HCT116 (cell line): ENCODE results near the gene FMN2. TPM values are rescaled to one million over a fixed set of nuclear protein-coding genes. Genes with fewer than 3 reads are reported as not detected.
"Not testable (repeated sequence)": the region's sequence is repeated elsewhere in the genome, so short reads cannot be mapped to it uniquely, and the experiment has no call there.

Experiments
- ATAC-seq: fragments of 200-7000 bp; cut with Tn5 transposase; 2 replicates; pipeline ENCODE4 v1.9.1; 2020; ENCODE audit warnings: mild to moderate bottlenecking, moderate library complexity
- BruUV-seq: library from RNA; stranded (reverse); fragments of 400-500 nt; replicated peaks from 2 replicates; lab custom pipeline; 2021; lab: Mats Ljungman, UMichigan
- CTCF ChIA-PET: fragments of 300-600 bp; sonication (Branson Sonifier 250); formaldehyde crosslinking; loops from one replicate; lab custom pipeline; 2021; ENCODE audit warnings: antibody characterized with exemption; lab: Charles Lee
- POLR2A ChIA-PET: fragments of 300-600, 350-600 bp; sonication (Branson Sonifier 250); formaldehyde crosslinking; loops from one replicate; lab custom pipeline; 2021; ENCODE audit warnings: antibody characterized with exemption; lab: Charles Lee
- RAD21 ChIA-PET, 2 experiments: fragments of 300-600 bp; sonication (Branson Sonifier 250); formaldehyde crosslinking; loops; one replicate each; lab custom pipeline; 2023; ENCODE audit warnings: low total read pairs in 2 of 2; ENCODE audit not compliant: uncharacterized antibody in 2 of 2, unreplicated experiment in 2 of 2, low non-redundant PET in 1 of 2; lab: Charles Lee
- DNase-seq: peaks from one replicate; pipeline ENCODE4 v3.0.0-alpha.2; 2010; ENCODE audit warnings: low read depth, low spot score
- H2AFZ ChIP-seq: fragments of 200-600 bp; shearing (Covaris generic), sonication (generic); 2 replicates; pipeline ENCODE4 v1.6.1; 2017; ENCODE audit warnings: low read depth, mixed run types, mixed read lengths, antibody characterized with exemption, low read length; ENCODE audit not compliant: poor library complexity, severe bottlenecking
- H3K27ac ChIP-seq: 2 replicates; pipeline ENCODE4 v1.5.1; 2012; ENCODE audit warnings: low read depth, low read length
- H3K27me3 ChIP-seq: fragments of 200-600 bp; sonication (generic); 2 replicates; pipeline ENCODE4 v1.6.1; 2016; ENCODE audit warnings: mixed run types, low read length, mixed read lengths; ENCODE audit not compliant: insufficient read depth
- H3K36me3 ChIP-seq, 2 experiments: fragments of 200-500 bp in 1 of 2; fragments of 200-600 bp in 1 of 2; sonication (Bioruptor generic) in 1 of 2; sonication (generic) in 1 of 2; 2 replicates each; pipeline versions ENCODE4 v1.5.1 to v1.6.1; 2014 to 2016; ENCODE audit warnings: low read length in 2 of 2, inconsistent platforms in 1 of 2, mixed read lengths in 1 of 2, mixed run types in 1 of 2; ENCODE audit not compliant: insufficient read depth in 2 of 2, control insufficient read depth in 1 of 2
- H3K4me1 ChIP-seq, 2 experiments: fragments of 200-600 bp in 1 of 2; sonication (generic) in 1 of 2; 2 replicates each; pipeline versions ENCODE4 v1.5.1 to v1.6.1; 2012 to 2017; ENCODE audit warnings: low read length in 2 of 2, inconsistent platforms in 1 of 2, mild to moderate bottlenecking in 1 of 2, mixed read lengths in 1 of 2, mixed run types in 1 of 2, moderate library complexity in 1 of 2; ENCODE audit not compliant: insufficient read depth in 2 of 2, control insufficient read depth in 1 of 2
- H3K4me2 ChIP-seq: fragments of 200-600 bp; sonication (generic); 2 replicates; pipeline ENCODE4 v1.6.1; 2017; ENCODE audit warnings: mixed run types, low read length, mixed read lengths
- H3K4me3 ChIP-seq, 2 experiments: fragments of 200-600 bp in 1 of 2; sonication (generic) in 1 of 2; replicated peaks in 1 of 2; 2 replicates each; pipeline ENCODE4 v1.5.1; 2011 to 2016; ENCODE audit warnings: low read length in 2 of 2, control low read depth in 1 of 2, low read depth in 1 of 2, mild to moderate bottlenecking in 1 of 2, mixed read lengths in 1 of 2, mixed run types in 1 of 2
- H3K79me2 ChIP-seq: fragments of 200-600 bp; sonication (generic); 2 replicates; pipeline ENCODE4 v1.6.1; 2017; ENCODE audit warnings: mild to moderate bottlenecking, mixed run types, low read length, moderate library complexity, mixed read lengths; ENCODE audit not compliant: insufficient read depth
- H3K9ac ChIP-seq: fragments of 200-600 bp; sonication (generic); 2 replicates; pipeline ENCODE4 v1.6.1; 2016; ENCODE audit warnings: low read length, mixed read lengths
- H3K9me2 ChIP-seq: fragments of 200-600 bp; sonication (generic), shearing (Covaris generic); 2 replicates; pipeline ENCODE4 v1.6.1; 2017; ENCODE audit warnings: mixed run types, mild to moderate bottlenecking, moderate library complexity; ENCODE audit not compliant: insufficient read depth
- H3K9me3 ChIP-seq, 2 experiments: fragments of 200-500 bp in 1 of 2; fragments of 200-600 bp in 1 of 2; sonication (Bioruptor generic) in 1 of 2; sonication (generic) in 1 of 2; 2 replicates each; pipeline ENCODE4 v1.6.1; 2014 to 2017; ENCODE audit warnings: low read length in 2 of 2, mixed read lengths in 2 of 2, inconsistent platforms in 1 of 2, low read depth in 1 of 2, mild to moderate bottlenecking in 1 of 2, mixed run types in 1 of 2, moderate library complexity in 1 of 2; ENCODE audit not compliant: control insufficient read depth in 1 of 2, insufficient read depth in 1 of 2
- H4K20me1 ChIP-seq: fragments of 200-600 bp; sonication (generic), shearing (Covaris generic); 2 replicates; pipeline ENCODE4 v1.6.1; 2017; ENCODE audit warnings: mixed run types, mild to moderate bottlenecking, moderate library complexity; ENCODE audit not compliant: insufficient read depth
- CBX3 ChIP-seq: IDR thresholded peaks from 2 replicates; pipeline ENCODE4 v1.6.1; 2012; ENCODE audit warnings: low read depth
- CEBPB ChIP-seq: IDR thresholded peaks from 2 replicates; pipeline ENCODE4 v1.6.1; 2012; ENCODE audit warnings: low read depth
- EGR1 ChIP-seq: IDR thresholded peaks from 2 replicates; pipeline ENCODE4 v1.6.1; 2012; ENCODE audit warnings: low read depth
- RAD21 ChIP-seq: IDR thresholded peaks from 2 replicates; pipeline ENCODE4 v1.6.1; 2012; ENCODE audit warnings: low read depth, mild to moderate bottlenecking
- REST ChIP-seq: IDR thresholded peaks from 2 replicates; pipeline ENCODE4 v1.6.1; 2012; ENCODE audit warnings: low read depth
- TCF7L2 ChIP-seq: IDR thresholded peaks from 2 replicates; pipeline ENCODE4 v1.7.0; 2011; ENCODE audit warnings: borderline replicate concordance, inconsistent platforms; ENCODE audit not compliant: insufficient read depth, insufficient read length; ENCODE audit errors: extremely low read depth
- YY1 ChIP-seq: IDR thresholded peaks from 2 replicates; pipeline ENCODE4 v1.6.1; 2011; ENCODE audit warnings: low read length, low read depth, moderate library complexity, mild to moderate bottlenecking; ENCODE audit not compliant: insufficient replicate concordance; ENCODE audit errors: extremely low read depth
- ZFX ChIP-seq: fragments of 450-650 bp; IDR thresholded peaks from 2 replicates; pipeline ENCODE4 v1.6.1; 2017
- intact Hi-C: fragments of 100-400 bp; cut with micrococcal nuclease; formaldehyde crosslinking; loops from 2 replicates; pipeline ENCODE4 v1.10.0; 2022
- total RNA-seq: library from RNA; stranded (reverse); gene quantifications from one replicate; pipeline ENCODE4 v1.2.1, GENCODE V29; 2021; ENCODE audit not compliant: unreplicated experiment

The FMN2 gene
- total RNA-seq, 1 experiment from 2014 or later = not detected

- intact Hi-C loops = no loop called here
- Histone ChIP-seq H3K4me1 (no peaks in the 10 kb centered on the region), H4K20me1 (no peaks in the 10 kb centered on the region), H3K36me3 (no peaks in the 10 kb centered on the region), H3K27ac (no peak overlapping the region), H3K9me2 (no peaks in the 10 kb centered on the region), H3K27me3 (no peaks in the 10 kb centered on the region)
- no peak for DNase-seq
- CTCF ChIA-PET = no interaction called here
- POLR2A ChIA-PET = no interaction called here
- TF ChIP-seq ZFX (no peak), YY1 (no peak)
- TF ChIP-seq, all 23 proteins: peak for 0
- no peak overlapping the region for H3K4me2 ChIP-seq
- RAD21 ChIA-PET = no interaction called here
- no peaks in the 10 kb centered on the region for H3K79me2 ChIP-seq
- peaks cover 3 to 10% of the 10 kb centered on the region in 2 experiments; a peak in 2 of 4 replicates for H3K9me3 ChIP-seq
- ATAC-seq = no peak
- H3K4me3 ChIP-seq = no peak overlapping the region
- BruUV-seq = no TSS peak
- no peak overlapping the region for H3K9ac ChIP-seq
- H2AFZ ChIP-seq = no peak overlapping the region
These were observed 167.2 kb downstream of the FMN2 start for GRCh38 chr1:240258910-240259309.

GRCh38 chr1:240264494-240264893, 172.8 kb downstream of the FMN2 start:
- H3K9ac ChIP-seq, H3K27ac ChIP-seq, H3K4me3 ChIP-seq, H3K9me3 ChIP-seq, H3K4me2 ChIP-seq, H3K36me3 ChIP-seq, H3K79me2 ChIP-seq, H4K20me1 ChIP-seq, POLR2A ChIA-PET, CTCF ChIA-PET, ATAC-seq, H2AFZ ChIP-seq, DNase-seq, H3K4me1 ChIP-seq, BruUV-seq, H3K9me2 ChIP-seq, RAD21 ChIA-PET, H3K27me3 ChIP-seq, intact Hi-C loops: not testable (repeated sequence)

GRCh38 chr1:240271081-240271480, 179.4 kb downstream of the FMN2 start:
- no TSS peak for BruUV-seq
- intact Hi-C loops = no loop called here
- no peak for TF ChIP-seq CEBPB
- TF ChIP-seq TCF7L2 = no peak
- TF ChIP-seq CBX3 = no peak
- no peak for TF ChIP-seq REST
- no peak for TF ChIP-seq RAD21
- no peak for TF ChIP-seq EGR1

More at GRCh38 chr1:240271081-240271480, 179.4 kb downstream of the FMN2 start:
- Histone ChIP-seq H3K4me2 (no peak overlapping the region), H3K9me3 (peaks cover 9 to 18% of the 10 kb centered on the region in 2 experiments; a peak in 2 of 4 replicates), H3K4me3 (no peak overlapping the region), H3K9ac (no peak overlapping the region), H2AFZ (no peak overlapping the region), H4K20me1 (no peaks in the 10 kb centered on the region), H3K9me2 (no peaks in the 10 kb centered on the region), H3K27ac (no peak overlapping the region), H3K4me1 (no peaks in the 10 kb centered on the region), H3K27me3 (no peaks in the 10 kb centered on the region), H3K36me3 (no peaks in the 10 kb centered on the region), H3K79me2 (no peaks in the 10 kb centered on the region)
- CTCF ChIA-PET = no interaction called here
- DNase-seq (no peak), ATAC-seq (no peak)
- POLR2A ChIA-PET = no interaction called here
- RAD21 ChIA-PET = no interaction called here
